ENCODE measurements around the gene CPHXL2.

DNA sequence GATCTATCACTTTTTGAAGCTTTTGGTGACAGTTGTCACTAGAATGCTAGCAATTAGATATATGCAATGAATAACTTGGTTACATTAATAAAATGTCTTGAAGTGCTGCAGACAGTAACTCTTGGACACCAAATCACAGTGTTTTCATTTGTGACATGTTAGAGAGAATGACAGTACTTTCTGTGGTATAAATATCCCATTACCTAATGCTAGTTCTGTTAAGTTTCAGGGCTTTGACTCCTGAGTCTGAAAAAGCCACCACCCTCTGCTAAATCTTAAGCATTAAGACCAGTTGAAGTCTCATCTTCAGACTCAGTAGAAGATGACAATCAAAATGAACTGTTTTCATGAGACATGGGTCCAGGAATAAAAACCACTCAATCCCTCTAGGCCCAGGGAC is 10.6 kb upstream of the CPHXL2 start:
- TF ChIP-seq, protein P1, sequence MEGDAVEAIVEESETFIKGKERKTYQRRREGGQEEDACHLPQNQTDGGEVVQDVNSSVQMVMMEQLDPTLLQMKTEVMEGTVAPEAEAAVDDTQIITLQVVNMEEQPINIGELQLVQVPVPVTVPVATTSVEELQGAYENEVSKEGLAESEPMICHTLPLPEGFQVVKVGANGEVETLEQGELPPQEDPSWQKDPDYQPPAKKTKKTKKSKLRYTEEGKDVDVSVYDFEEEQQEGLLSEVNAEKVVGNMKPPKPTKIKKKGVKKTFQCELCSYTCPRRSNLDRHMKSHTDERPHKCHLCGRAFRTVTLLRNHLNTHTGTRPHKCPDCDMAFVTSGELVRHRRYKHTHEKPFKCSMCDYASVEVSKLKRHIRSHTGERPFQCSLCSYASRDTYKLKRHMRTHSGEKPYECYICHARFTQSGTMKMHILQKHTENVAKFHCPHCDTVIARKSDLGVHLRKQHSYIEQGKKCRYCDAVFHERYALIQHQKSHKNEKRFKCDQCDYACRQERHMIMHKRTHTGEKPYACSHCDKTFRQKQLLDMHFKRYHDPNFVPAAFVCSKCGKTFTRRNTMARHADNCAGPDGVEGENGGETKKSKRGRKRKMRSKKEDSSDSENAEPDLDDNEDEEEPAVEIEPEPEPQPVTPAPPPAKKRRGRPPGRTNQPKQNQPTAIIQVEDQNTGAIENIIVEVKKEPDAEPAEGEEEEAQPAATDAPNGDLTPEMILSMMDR (IDR thresholded peaks at IDR 0.05): no peak
- TF ChIP-seq EZH2 (IDR thresholded peaks at IDR 0.05): no peak
- no peak for TF ChIP-seq EZH2phosphoT487 (IDR thresholded peaks at IDR 0.05)
